HG03060 (cell line): ENCODE data around the gene ASCC1.

Experiments
- ATAC-seq: cut with Tn5 transposase; IDR thresholded peaks from one replicate; pipeline ENCODE4 v1.9.1; 2021; ENCODE audit warnings: low read depth, moderate number of reproducible peaks; ENCODE audit not compliant: unreplicated experiment

ASCC1 gene

GRCh38 chr10:72087969-72088888 is 127.8 kb downstream of the ASCC1 start, which contains the start of gene SPOCK2:
TSS of gene SPOCK2 (minus strand) at chr10:72088551. CDS start at chr10:72088328, 223 bp downstream.
- no peak for ATAC-seq

DNA sequence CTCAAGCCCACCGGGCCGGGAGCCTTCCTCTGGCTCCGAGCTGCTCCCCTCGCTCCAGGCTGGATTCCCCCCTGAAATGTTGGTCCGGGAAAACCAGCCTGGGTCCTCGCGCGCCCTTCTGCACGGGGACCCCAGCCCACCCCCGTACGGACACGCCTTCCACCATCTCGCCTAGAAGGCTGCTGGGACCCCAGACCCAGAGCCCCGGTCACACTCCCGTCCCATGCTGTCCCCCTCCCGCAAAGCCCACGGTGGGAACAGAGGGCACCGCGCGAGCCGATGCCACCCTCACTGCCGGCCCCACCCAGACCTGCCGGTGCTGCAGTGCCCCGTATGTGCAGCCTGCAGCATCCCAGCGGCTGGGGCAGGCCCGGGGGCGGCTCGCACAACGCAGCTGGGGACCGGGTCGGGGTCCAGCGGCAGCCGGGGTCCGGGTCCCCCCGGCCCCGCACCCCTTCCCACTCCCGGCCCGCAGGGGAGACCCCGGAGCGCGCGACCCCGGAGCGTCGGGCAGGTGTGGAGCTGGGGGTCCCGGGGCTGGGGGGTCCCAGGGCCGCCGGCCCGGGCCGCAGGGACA is 128.6 kb downstream of the ASCC1 start:
- ATAC-seq: no peak

GRCh38 chr10:72086466-72087391 is 129.3 kb downstream of the ASCC1 start:
- ATAC-seq: no peak

DNA sequence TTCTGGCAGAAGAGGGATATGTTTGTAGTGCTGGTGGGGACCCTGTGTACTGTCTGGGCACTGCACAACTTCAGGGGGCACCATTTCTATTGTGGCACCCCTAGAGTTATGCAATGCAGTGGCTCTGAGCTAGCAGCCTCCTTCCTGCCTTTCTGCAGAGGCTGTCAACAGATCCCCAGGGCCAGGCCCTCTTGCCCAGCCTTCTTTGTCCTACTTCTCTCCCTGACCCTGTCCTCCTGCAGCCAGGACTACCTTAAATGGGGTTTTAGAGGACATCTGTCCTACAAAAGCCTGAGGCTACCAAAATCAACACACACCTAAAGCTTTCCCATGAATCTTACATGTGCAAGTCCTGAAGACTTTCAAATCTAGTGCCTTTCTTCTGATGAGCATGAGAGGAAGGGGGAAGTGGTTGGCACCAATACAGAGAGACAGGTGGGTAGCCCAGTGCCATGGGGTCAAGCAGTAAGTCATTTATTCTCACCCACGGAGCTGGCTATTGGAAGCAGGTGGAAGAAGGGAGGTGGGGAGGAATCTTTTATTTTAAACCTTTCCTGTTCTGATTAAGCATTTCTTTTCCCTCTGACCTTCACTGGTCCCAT is 130.1 kb downstream of the ASCC1 start:
- ATAC-seq: no peak

DNA sequence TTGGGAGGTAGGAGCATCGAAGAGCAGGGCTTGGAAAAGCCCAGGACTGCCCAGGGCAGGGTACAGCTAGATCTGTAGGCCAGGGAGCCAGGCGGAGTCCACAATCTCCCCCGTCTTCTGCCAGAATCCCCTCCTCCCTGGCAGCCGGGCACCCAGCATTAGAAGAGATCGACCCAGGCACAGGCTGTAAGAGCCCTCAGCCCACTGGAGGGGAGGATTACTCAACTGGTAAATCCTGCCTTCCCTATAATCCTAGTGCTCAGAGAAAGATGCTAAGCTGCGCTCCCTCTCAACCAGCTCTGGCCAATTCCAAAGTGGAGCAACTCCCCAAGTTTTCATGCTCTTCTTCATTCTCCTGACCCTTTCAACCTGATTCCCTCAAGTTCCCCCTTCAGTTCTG is 130.9 kb downstream of the ASCC1 start:
- no peak for ATAC-seq

GRCh38 chr10:72083790-72084459 is 132.2 kb downstream of the ASCC1 start:
- no peak for ATAC-seq

- ATAC-seq: no peak
Measured at GRCh38 chr10:72082856-72083789, 133.0 kb downstream of the ASCC1 start.

DNA sequence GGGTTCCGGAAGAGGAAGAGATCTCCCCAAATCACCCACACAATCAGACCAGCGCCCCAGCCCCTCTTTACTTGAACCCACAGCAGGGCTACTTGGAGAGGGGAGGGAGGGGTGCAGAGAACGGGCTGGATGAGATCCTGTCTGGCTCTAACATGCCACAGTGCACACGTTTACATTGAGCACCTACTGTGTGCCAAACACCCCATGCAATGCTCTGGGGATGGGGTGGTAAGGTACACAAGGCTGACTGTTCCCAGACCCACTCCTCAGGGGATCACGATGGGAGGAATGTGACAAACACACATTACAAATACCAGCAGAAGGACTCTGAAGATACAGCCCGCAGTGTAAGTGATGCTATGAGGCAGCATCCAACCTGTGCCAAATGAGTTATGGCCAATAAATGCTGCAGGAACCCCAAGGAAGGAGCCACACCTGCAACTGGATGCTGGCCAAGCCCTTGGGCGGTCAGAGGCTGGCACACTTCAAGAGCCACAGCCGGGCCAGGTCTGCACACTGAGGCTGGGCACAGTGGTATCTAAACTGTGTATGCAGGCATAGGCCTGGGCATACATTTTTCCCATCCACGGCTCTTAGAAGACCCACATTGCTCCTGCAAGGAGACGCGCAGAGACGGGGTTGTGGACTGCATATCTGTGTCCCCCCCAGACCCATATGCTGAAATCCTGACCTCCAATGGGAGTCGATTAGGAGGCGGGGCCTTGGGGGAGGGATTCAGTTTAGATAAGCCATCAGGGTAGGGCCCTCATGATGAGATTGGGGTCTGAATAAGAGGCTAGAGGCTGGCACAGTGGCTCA is 134.1 kb downstream of the ASCC1 start:
- no peak for ATAC-seq

- no peak for ATAC-seq
Measured at GRCh38 chr10:72081210-72081609, 134.9 kb downstream of the ASCC1 start.

DNA sequence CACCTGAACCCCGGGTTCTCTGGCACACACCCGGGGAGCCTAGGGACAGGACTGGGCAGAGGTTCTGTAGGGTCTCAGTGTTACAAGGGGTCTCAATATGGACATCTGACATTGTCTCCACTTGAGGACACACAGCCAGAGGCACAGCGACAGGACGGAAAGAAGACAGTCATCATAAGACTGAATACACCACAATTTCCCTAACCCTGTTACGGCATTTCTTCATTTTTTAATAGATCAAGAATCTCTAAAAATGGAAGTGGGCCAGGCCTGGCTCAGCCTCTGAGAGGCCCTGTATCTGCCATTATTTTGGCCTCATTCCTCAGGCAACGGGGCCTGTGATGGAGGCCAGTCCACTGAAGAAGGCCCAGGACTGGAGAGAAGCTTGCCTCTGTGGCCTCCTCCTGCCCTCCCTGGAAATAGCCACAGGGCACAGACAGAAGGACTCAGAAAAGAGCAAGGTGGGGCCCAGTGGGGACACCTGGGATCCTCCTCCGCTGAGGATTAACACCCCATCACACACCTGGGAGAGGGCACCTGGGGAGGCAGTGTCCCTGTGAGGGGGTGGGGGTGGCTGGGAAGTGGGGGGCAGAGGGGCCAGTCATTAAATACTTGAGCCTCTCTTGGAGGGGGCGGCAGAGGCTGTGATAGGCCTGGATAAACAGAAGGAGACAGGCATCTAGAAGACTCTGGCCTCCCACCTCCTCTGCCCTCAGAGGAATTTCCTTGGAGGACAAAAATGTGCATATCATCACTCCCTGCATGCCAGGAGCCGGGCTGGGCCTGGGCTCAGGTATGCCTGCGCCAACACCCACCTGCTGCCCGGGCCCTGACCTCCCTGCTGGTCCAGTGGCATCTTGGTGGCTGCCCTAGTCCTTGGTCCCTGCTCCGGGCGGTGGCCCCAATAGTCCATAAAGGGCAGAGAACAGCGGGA is 135.8 kb downstream of the ASCC1 start:
- no peak for ATAC-seq

DNA sequence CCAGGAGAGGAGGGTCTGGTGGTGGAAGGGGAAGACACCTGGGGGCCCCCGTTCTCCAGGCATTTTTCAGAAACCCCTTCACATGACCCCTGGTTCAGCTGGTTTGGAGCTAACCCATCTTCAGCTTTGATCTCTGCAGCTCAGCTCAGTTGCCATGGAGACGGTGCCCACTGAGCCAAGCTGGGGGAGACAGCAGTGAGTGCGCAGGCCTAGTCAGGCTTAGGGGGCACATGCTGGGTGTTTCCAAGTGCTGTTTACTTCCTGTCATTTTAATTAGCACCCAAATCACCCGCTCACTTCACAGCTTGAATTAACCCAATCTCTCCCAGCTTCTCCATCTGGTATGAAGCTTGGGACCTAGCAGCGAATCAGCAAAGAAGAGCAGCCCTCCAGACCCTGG is 136.7 kb downstream of the ASCC1 start:
- no peak for ATAC-seq

- no peak for ATAC-seq
Measured at GRCh38 chr10:72077275-72077990, 138.6 kb downstream of the ASCC1 start.

GRCh38 chr10:72076756-72077155 is 139.3 kb downstream of the ASCC1 start:
- ATAC-seq: no peak

- no peak for ATAC-seq
Measured at GRCh38 chr10:72075376-72076115, 140.5 kb downstream of the ASCC1 start.

GRCh38 chr10:72074574-72075375 is 141.3 kb downstream of the ASCC1 start:
- ATAC-seq: no peak
